ENCODE data around the gene CMTM4.
A peak's percentile ranks its signal among the peaks of the same experiment; 100 is the strongest.

Gene CMTM4

GRCh38 chr16:66696669-66697630, at the start of gene CMTM4:
CMTM4 (minus strand) TSS chr16:66696743; CDS start chr16:66696525, 218 bp downstream.
- peak; percentile 90 for DNase-seq

- no peak for DNase-seq
Measured at GRCh38 chr16:66746048-66746447, 49.5 kb upstream of the CMTM4 start.

- no peak for DNase-seq
Measured at GRCh38 chr16:66741950-66742808, 45.6 kb upstream of the CMTM4 start.

- DNase-seq = peak; percentile 62
Measured at GRCh38 chr16:66741169-66741900, 44.8 kb upstream of the CMTM4 start.

GRCh38 chr16:66740533-66740932, 44.0 kb upstream of the CMTM4 start:
- DNase-seq = peak; percentile 52

GRCh38 chr16:66740010-66740409, 43.5 kb upstream of the CMTM4 start:
- DNase-seq = peak; percentile 39

GRCh38 chr16:66735891-66736290, 39.3 kb upstream of the CMTM4 start:
- no peak for DNase-seq

- no peak for DNase-seq
Measured at GRCh38 chr16:66731101-66731500, 34.6 kb upstream of the CMTM4 start.

- peak; percentile 26 for DNase-seq
Measured at GRCh38 chr16:66728804-66729203, 32.3 kb upstream of the CMTM4 start.

- DNase-seq = peak; percentile 58
Measured at GRCh38 chr16:66728117-66728787, 31.7 kb upstream of the CMTM4 start.

GRCh38 chr16:66720766-66721165, 24.2 kb upstream of the CMTM4 start:
- peak; percentile 23 for DNase-seq

- DNase-seq = no peak
Measured at GRCh38 chr16:66719246-66719645, 22.7 kb upstream of the CMTM4 start.

- DNase-seq = no peak
Measured at GRCh38 chr16:66717776-66718175, 21.2 kb upstream of the CMTM4 start.

- peak; percentile 49 for DNase-seq
Measured at GRCh38 chr16:66717112-66717675, 20.7 kb upstream of the CMTM4 start.

- peak; percentile 95 for DNase-seq
Measured at GRCh38 chr16:66714654-66715307, 18.2 kb upstream of the CMTM4 start.

GRCh38 chr16:66714062-66714461, 17.5 kb upstream of the CMTM4 start:
- no peak for DNase-seq

GRCh38 chr16:66713076-66713475, 16.5 kb upstream of the CMTM4 start:
- peak; percentile 8 for DNase-seq

GRCh38 chr16:66712512-66712911, 16.0 kb upstream of the CMTM4 start:
- no peak for DNase-seq

GRCh38 chr16:66711581-66711980, 15.0 kb upstream of the CMTM4 start:
- no peak for DNase-seq

- DNase-seq = peak; percentile 3
Measured at GRCh38 chr16:66706506-66706880, 9.9 kb upstream of the CMTM4 start.

GRCh38 chr16:66705790-66706505, 9.4 kb upstream of the CMTM4 start:
- DNase-seq = no peak

Measured in NCI-H69 (cell line).